Muscle layer of colon (tissue), 2 donors: ENCODE data around the gene MACIR.

Experiments used
- H3K27ac ChIP-seq: one replicate; pipeline ENCODE4 v1.7.0; 2013; ENCODE audit warnings: low read depth, mild to moderate bottlenecking, low read length, moderate library complexity
- H3K27me3 ChIP-seq, 2 donors: one replicate each; pipeline ENCODE4 v1.7.0; 2013; ENCODE audit warnings: low read length in 2 of 2, mild to moderate bottlenecking in 2 of 2; ENCODE audit not compliant: insufficient read depth in 2 of 2, control insufficient read depth in 1 of 2
- H3K36me3 ChIP-seq: one replicate; pipeline ENCODE4 v1.7.0; 2013; ENCODE audit warnings: mild to moderate bottlenecking, low read length; ENCODE audit not compliant: insufficient read depth
- H3K4me1 ChIP-seq: one replicate; pipeline ENCODE4 v1.7.0; 2013; ENCODE audit warnings: mild to moderate bottlenecking, low read length; ENCODE audit not compliant: insufficient read depth
- H3K4me3 ChIP-seq, 2 donors: one replicate each; pipeline ENCODE4 v1.7.0; 2013; ENCODE audit warnings: low read length in 2 of 2, low read depth in 1 of 2, mild to moderate bottlenecking in 1 of 2, moderate library complexity in 1 of 2
- H3K9ac ChIP-seq: one replicate; pipeline ENCODE4 v1.7.0; 2013; ENCODE audit warnings: low read length
- H3K9me3 ChIP-seq: one replicate; pipeline ENCODE4 v1.7.0; 2013; ENCODE audit warnings: mild to moderate bottlenecking, low read length
- donor health status: abdominal sarcoma.
- donor health status: Adenocarcinoma of cecum.

MACIR gene

DNA sequence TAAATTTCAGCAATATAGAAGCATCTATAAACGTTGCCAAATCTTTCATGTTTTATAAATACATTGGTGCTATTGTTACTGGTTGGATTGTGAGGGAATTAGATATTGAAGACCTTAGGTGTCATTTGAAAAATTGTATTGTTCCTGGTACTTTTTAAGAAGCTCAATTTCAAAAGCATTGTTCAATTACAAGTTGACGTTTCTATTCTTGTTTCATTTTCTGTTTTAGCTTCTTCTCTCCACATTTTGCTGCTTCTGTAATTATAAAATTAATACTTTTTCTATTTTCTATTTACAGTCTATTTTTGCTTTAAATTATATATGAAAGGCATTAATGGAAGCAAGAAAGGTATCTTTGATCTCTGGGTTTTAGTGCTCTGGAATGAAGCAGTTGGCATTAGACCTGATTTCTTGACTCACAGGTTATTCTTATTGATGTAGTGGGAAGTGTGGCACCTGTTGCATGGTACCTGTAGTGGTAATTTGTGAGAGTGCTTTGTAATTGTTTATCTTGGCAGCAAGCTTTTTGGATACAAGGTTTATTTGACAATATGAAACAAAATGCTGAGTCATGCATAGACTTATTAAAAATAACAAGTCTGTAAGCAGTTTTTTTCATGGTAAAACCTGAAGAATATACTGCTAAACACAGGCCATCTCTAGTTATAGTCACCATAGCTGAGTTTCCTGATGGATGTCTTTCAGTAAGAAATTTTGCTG is 13.2 kb downstream of the MACIR start:
- no peaks in the 10 kb centered on the region for H3K9me3 ChIP-seq
- H3K27me3 ChIP-seq: no peaks in the 10 kb centered on the region
- no peak overlapping the region for H3K4me3 ChIP-seq
- H3K4me1 ChIP-seq: no peaks in the 10 kb centered on the region
- H3K9ac ChIP-seq: no peak overlapping the region
- H3K36me3 ChIP-seq: peaks cover 9% of the 10 kb centered on the region
- H3K27ac ChIP-seq: no peak overlapping the region

DNA sequence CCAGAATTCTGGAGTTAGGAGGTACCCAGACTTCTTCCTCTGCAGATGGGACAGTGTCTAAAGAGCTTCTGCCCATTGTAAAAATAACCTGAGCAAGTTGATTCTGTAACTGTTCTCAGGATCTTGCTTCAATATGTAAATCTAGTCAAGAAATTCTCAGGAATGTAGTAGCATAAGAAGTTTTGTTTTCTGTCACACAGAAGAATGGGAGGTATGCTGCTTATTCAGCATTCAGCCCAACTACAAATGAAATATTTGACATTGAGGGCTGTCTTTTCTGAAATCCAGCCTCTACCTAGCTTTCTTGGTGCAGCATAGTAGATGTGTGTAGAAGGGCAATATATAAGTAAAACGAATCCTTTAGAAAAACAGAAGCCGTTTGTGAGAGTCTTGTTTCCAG is 13.8 kb downstream of the MACIR start:
- H3K36me3 ChIP-seq: peaks cover 9% of the 10 kb centered on the region
- H3K9me3 ChIP-seq: no peaks in the 10 kb centered on the region
- no peak overlapping the region for H3K27ac ChIP-seq
- H3K4me3 ChIP-seq: no peak overlapping the region
- H3K4me1 ChIP-seq: no peaks in the 10 kb centered on the region
- H3K27me3 ChIP-seq: no peaks in the 10 kb centered on the region
- no peak overlapping the region for H3K9ac ChIP-seq

GRCh38 chr5:103273952-103274351 is 15.4 kb downstream of the MACIR start:
- H3K4me3 ChIP-seq: no peak overlapping the region
- H3K9me3 ChIP-seq: no peaks in the 10 kb centered on the region
- no peaks in the 10 kb centered on the region for H3K4me1 ChIP-seq
- no peaks in the 10 kb centered on the region for H3K27me3 ChIP-seq
- peaks cover 9% of the 10 kb centered on the region for H3K36me3 ChIP-seq
- H3K9ac ChIP-seq: no peak overlapping the region
- H3K27ac ChIP-seq: no peak overlapping the region

DNA sequence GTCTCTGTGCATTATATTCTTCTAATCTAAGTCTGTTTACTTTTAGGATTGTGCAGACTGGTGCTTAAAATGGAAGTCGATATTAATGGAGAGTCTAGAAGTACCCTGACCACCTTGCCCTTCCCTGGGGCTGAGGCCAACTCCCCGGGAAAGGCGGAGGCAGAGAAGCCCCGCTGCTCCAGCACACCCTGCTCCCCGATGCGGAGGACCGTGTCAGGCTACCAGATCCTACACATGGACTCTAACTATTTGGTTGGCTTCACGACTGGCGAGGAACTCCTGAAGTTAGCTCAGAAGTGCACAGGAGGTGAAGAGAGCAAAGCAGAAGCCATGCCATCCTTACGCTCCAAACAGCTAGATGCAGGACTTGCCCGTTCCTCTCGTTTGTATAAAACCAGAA is 17.3 kb downstream of the MACIR start:
- Histone ChIP-seq H3K27ac (no peak overlapping the region), H3K27me3 (no peaks in the 10 kb centered on the region), H3K4me1 (no peaks in the 10 kb centered on the region), H3K4me3 (no peak overlapping the region), H3K9me3 (no peaks in the 10 kb centered on the region), H3K9ac (no peak overlapping the region), H3K36me3 (peaks cover 9% of the 10 kb centered on the region)

DNA sequence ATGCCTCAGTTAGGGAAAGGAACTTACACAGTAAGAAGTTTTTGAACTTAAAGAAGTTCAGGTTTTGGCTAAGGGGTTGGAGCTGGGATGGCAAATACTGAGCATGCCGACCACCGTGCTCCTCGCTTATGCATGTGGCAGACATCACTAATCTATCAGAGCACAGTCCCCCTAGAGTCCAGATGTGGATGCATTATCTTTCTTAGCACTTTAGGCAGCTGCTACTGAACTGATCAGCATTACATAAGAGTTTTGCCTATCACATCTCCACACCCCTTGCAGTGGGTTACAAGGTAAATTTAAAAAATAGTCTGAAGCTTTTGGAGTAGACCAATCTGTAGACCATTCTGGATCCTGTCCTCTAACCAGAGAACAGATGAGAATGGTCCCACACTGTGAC is 22.4 kb downstream of the MACIR start:
- no peaks in the 10 kb centered on the region for H3K9me3 ChIP-seq
- H3K4me1 ChIP-seq: no peaks in the 10 kb centered on the region
- H3K9ac ChIP-seq: no peak overlapping the region
- no peaks in the 10 kb centered on the region for H3K27me3 ChIP-seq
- no peak overlapping the region for H3K4me3 ChIP-seq
- no peak overlapping the region for H3K27ac ChIP-seq
- peaks cover 7% of the 10 kb centered on the region for H3K36me3 ChIP-seq

DNA sequence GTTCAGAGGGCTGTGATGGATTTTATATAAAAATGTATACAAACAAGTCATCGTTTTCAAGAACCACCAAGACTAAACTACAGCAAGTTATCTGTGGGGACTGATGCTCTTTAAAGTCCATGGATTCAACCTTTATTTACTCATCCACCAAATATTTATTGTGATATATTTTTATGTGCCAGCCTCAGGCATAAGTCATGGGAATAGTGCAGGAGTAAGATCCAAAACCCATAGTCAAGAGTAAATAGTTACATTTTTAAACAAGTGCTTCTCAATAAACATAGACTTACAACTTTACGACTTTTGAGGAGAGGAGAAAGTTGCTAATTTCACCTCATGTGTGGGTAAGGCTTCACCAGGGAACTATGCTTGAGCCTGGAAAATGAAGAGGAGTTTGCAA is 24.6 kb downstream of the MACIR start:
- Histone ChIP-seq H3K9ac (no peak overlapping the region), H3K36me3 (no peaks in the 10 kb centered on the region), H3K27ac (no peak overlapping the region), H3K4me1 (no peaks in the 10 kb centered on the region), H3K27me3 (no peaks in the 10 kb centered on the region), H3K4me3 (no peak overlapping the region), H3K9me3 (no peaks in the 10 kb centered on the region)

GRCh38 chr5:103283869-103284268 is 25.3 kb downstream of the MACIR start:
- Histone ChIP-seq H3K9ac (no peak overlapping the region), H3K9me3 (no peaks in the 10 kb centered on the region), H3K4me3 (no peak overlapping the region), H3K27me3 (no peaks in the 10 kb centered on the region), H3K4me1 (no peaks in the 10 kb centered on the region), H3K27ac (no peak overlapping the region), H3K36me3 (no peaks in the 10 kb centered on the region)

DNA sequence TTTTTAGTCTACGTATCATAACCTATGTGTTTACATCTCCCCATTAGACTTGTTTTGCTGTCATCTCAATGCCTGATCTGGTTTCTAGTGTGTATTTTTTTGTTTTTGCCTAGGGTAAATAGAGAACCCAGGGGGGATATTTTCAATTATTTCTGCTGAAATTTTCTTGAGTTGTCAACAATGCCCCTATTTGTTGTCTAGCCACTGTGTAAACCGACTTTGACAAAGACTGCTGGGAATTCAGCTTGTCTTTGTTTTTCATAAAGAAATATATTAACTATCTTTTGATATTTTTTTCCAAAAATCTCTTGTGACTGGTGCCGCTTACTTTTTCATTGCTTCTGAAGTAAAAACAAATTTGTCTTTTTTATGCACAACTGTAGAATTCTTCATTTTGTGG is 28.1 kb downstream of the MACIR start:
- Histone ChIP-seq H3K27ac (no peak overlapping the region), H3K4me3 (no peak overlapping the region), H3K4me1 (no peaks in the 10 kb centered on the region), H3K36me3 (no peaks in the 10 kb centered on the region), H3K9me3 (no peaks in the 10 kb centered on the region), H3K27me3 (no peaks in the 10 kb centered on the region), H3K9ac (no peak overlapping the region)

DNA sequence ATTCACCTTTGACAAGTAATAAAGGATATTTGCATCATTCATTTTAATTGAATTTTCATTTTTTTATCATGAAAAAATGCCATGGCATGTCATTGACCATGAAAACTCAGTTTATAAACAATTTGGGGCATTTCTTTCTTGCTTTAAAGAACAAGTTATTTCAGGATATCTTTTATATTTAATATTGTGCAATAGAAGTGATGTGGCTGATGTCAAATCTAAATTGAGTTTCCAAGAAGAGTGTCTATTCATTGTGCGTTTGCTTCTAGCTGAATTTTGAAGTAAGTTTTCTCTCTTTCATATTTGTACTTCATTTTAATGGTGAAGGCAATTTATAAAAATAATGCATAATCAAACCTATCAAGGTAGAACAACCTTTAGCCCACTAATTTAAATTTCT is 30.5 kb downstream of the MACIR start:
- no peaks in the 10 kb centered on the region for H3K9me3 ChIP-seq
- H3K4me1 ChIP-seq: no peaks in the 10 kb centered on the region
- no peaks in the 10 kb centered on the region for H3K36me3 ChIP-seq
- no peak overlapping the region for H3K4me3 ChIP-seq
- no peaks in the 10 kb centered on the region for H3K27me3 ChIP-seq
- no peak overlapping the region for H3K9ac ChIP-seq
- H3K27ac ChIP-seq: no peak overlapping the region

DNA sequence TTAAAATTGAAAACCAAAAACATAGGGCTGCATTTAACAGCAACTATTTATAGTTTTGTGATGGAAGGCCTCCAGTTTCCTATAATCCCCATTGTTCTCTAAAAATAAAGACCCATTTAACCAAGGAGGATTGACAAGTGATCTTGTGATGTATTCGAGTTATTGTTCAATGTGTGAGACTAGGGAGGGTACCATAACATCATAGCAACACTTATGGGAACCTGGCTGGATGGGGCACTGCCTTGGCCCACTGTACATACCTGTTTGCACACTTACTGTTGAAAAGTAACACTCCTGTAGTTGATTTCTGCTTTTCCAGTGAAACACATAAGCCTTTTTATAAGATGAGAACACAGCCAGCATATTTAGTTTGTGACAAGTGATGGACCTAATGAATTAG is 32.3 kb downstream of the MACIR start:
- H3K27ac ChIP-seq: no peak overlapping the region
- no peaks in the 10 kb centered on the region for H3K27me3 ChIP-seq
- no peak overlapping the region for H3K9ac ChIP-seq
- no peaks in the 10 kb centered on the region for H3K36me3 ChIP-seq
- no peak overlapping the region for H3K4me3 ChIP-seq
- no peaks in the 10 kb centered on the region for H3K9me3 ChIP-seq
- no peaks in the 10 kb centered on the region for H3K4me1 ChIP-seq

- Histone ChIP-seq H3K9ac (no peak overlapping the region), H3K4me1 (no peaks in the 10 kb centered on the region), H3K36me3 (no peaks in the 10 kb centered on the region), H3K9me3 (no peaks in the 10 kb centered on the region), H3K27me3 (no peaks in the 10 kb centered on the region), H3K4me3 (no peak overlapping the region), H3K27ac (no peak overlapping the region)
Observed at GRCh38 chr5:103291606-103292005, 33.0 kb downstream of the MACIR start.

GRCh38 chr5:103293099-103293498 is 34.5 kb downstream of the MACIR start:
- H3K27ac ChIP-seq: no peak overlapping the region
- no peaks in the 10 kb centered on the region for H3K4me1 ChIP-seq
- H3K36me3 ChIP-seq: no peaks in the 10 kb centered on the region
- H3K9ac ChIP-seq: no peak overlapping the region
- no peaks in the 10 kb centered on the region for H3K9me3 ChIP-seq
- H3K4me3 ChIP-seq: no peak overlapping the region
- no peaks in the 10 kb centered on the region for H3K27me3 ChIP-seq
